ENCODE results near the gene FAM118B.

The FAM118B gene

GRCh38 chr11:126182787-126183445, 28.7 kb upstream of the FAM118B start:
- DNase-seq (ENCODE audit: low read depth): peak; percentile 14
- TF ChIP-seq POLR2A (IDR thresholded peaks at IDR 0.05; ENCODE audit: extremely low read depth, insufficient read length) (no peak), MYC (IDR thresholded peaks at IDR 0.05; ENCODE audit: low read depth, low read length) (no peak), CTCF (IDR thresholded peaks at IDR 0.05; ENCODE audit: low read depth, low read length) (no peak), MAX (IDR thresholded peaks at IDR 0.05; ENCODE audit: low read depth, low read length) (no peak)
- H3K4me3 ChIP-seq (ENCODE audit: low read depth, low read length): no peak overlapping the region

- TF ChIP-seq CTCF (IDR thresholded peaks at IDR 0.05; ENCODE audit: low read depth, low read length): no peak
- TF ChIP-seq POLR2A (IDR thresholded peaks at IDR 0.05; ENCODE audit: extremely low read depth, insufficient read length): no peak
- TF ChIP-seq MAX (IDR thresholded peaks at IDR 0.05; ENCODE audit: low read depth, low read length): no peak
- no peak for TF ChIP-seq MYC (IDR thresholded peaks at IDR 0.05; ENCODE audit: low read depth, low read length)
- DNase-seq (ENCODE audit: low read depth): no peak
- no peak overlapping the region for H3K4me3 ChIP-seq (ENCODE audit: low read depth, low read length)
Observed at GRCh38 chr11:126185259-126186024, 26.1 kb upstream of the FAM118B start.

- H3K4me3 ChIP-seq (ENCODE audit: low read depth, low read length): no peak overlapping the region
- DNase-seq (ENCODE audit: low read depth): no peak
- TF ChIP-seq CTCF (IDR thresholded peaks at IDR 0.05; ENCODE audit: low read depth, low read length): no peak
- TF ChIP-seq MAX (IDR thresholded peaks at IDR 0.05; ENCODE audit: low read depth, low read length): no peak
- TF ChIP-seq MYC (IDR thresholded peaks at IDR 0.05; ENCODE audit: low read depth, low read length): no peak
- TF ChIP-seq POLR2A (IDR thresholded peaks at IDR 0.05; ENCODE audit: extremely low read depth, insufficient read length): no peak
Observed at GRCh38 chr11:126186025-126186698, 25.4 kb upstream of the FAM118B start.

- TF ChIP-seq MAX (IDR thresholded peaks at IDR 0.05; ENCODE audit: low read depth, low read length) (no peak), MYC (IDR thresholded peaks at IDR 0.05; ENCODE audit: low read depth, low read length) (no peak), POLR2A (IDR thresholded peaks at IDR 0.05; ENCODE audit: extremely low read depth, insufficient read length) (no peak), CTCF (IDR thresholded peaks at IDR 0.05; ENCODE audit: low read depth, low read length) (peak; percentile 2)
- H3K4me3 ChIP-seq (ENCODE audit: low read depth, low read length): no peak overlapping the region
- no peak for DNase-seq (ENCODE audit: low read depth)
Observed at GRCh38 chr11:126186708-126187529, 24.7 kb upstream of the FAM118B start.
